HG03378 (cell line): ENCODE measurements around the gene JUN.
"Not testable (repeated sequence)": the region's sequence is repeated elsewhere in the genome, so short reads cannot be mapped to it uniquely, and the experiment has no call there.

Source experiments
- ATAC-seq: cut with Tn5 transposase; IDR thresholded peaks from one replicate; pipeline ENCODE4 v1.9.1; 2021; ENCODE audit warnings: mild to moderate bottlenecking, moderate library complexity; ENCODE audit not compliant: unreplicated experiment

JUN gene

DNA sequence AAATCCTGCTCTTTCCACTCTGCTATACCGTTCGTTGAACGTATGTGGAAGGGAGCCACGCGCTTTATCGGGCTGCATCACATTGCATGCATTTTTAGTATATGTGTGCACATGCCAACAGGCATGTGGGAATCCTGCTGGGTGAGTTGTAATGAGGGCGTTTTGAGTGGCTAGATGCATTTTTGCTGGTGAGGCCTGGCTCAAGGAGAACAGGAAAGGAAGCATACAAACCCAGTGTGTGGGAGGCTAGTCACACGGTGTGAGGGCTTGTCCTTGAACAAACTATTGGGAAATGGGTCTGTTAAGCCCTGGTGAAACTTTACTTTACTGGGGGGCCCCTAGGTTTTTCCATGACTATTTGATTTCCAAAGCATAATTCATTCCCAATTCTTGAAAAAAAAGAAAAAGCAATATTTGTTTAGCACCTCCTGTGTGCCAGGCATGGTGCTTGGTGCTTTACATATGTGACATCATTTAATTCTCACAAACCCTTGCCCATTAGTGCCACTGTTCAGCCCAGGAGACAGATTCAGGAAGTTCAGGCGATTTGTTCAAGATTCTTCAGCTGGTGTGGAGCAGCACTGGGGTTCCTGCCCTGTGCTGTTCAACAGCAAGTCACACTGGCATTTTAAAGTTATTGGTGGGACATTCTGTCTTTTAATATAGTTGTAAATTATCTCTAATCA lies 25.6 kb upstream of the JUN start:
- ATAC-seq: no peak

DNA sequence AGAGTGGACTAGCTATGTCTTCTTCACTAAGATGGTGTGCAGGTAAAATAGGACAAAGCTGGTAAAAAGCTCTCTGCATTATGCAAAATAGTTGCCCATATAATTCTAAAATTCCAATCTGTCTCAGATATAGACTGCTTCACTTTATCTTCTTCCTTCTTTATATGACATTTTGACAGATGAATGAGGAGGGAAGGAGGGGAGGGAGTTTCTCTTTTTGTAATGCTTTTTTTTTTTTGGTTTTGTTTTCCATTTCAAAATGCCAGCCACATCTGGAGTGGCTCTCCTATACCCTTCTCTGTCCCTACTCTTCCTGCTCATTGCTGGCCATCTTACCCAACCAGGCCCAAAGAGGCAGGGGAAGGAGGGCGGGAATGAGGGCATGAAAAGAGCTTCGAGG lies 24.2 kb upstream of the JUN start:
- no peak for ATAC-seq

DNA sequence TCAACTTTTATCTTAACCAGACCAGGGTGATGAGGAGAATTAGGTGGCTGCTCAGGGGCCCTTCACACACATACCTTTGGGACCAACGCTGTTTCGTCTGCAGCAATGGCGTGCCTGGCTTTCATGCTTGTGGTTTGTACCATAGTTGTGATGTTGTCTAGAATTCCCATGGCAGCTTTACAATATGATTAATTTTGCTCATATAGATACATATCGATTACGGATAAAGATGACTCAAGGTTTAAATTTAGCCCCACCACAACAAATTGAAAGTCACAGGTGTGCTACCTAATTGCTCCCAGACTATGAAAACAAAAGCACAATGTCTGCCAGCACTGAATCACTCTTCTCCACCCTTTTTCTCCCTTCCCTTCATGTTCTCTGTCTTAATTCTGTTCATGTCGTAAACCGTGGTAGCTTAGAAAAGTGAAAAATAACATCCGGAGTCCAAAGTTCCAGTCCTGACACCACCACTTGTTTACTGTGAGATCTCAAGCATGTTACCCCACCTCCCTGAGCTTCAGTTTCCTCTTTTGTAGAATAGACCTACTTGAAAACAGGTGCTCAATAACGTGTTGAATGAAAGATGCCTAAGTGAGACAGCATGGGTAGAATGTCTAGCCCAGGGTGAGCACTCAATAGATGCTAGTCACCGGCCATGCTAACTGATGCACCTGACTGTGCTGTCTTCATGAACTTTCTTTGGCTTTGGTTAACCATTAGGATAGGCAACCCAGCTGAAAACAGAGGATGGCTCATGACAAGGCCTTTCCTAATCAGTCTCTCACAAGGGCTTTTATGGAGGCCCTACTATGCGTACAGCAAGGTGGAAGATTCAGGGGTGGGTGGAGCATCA lies 22.1 kb upstream of the JUN start:
- ATAC-seq: peak; percentile 52

DNA sequence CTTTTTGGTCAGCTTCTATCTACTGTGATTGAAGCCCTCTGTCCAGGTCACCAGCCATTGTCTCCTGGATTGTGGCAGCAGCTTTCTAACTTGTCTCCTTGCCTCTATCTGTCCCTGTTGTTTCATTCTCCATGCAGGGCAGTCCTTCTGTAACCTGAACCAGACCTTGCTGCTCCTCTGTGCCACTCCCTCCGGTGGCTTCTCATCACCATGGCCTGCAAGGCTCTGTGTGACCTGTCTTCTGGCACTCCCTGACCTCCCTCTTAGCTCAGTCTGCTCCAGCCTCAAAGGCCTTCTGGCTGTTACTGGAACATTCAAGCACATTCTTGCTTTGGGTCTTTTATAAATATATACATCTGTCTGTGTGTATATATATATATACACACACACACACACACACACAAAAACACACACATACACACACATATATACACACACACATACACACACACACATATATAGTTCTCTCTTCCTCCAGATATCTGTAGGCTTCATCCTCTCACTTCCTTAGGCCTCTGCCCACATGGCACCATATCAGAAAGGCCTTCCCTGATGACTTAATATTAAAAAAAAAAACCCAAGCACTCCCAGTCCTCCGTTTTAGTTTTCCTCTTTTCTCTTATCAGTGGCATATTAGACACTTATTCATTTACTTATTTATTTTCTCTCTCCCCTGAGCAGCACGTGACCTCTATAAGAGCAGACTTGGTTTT lies 21.2 kb upstream of the JUN start:
- no peak for ATAC-seq

DNA sequence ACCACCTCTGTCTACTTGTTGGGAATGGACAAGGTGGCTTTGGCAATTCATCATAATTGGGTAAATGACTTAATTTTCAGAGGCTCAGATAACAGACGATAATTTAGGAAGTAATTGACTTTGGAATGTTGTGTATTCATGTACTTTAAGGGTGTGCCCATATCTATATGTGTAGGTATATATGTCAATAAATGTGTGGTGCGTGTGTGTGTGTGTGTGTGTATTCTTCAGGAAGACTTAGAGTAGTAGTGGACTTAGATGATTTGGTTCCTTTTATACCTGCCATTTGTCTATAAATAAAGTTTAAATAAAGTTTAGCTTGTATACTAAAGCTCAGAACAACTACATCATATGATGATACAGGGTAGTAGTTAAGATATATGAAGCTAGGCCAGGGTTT lies 20.0 kb upstream of the JUN start:
- no peak for ATAC-seq

DNA sequence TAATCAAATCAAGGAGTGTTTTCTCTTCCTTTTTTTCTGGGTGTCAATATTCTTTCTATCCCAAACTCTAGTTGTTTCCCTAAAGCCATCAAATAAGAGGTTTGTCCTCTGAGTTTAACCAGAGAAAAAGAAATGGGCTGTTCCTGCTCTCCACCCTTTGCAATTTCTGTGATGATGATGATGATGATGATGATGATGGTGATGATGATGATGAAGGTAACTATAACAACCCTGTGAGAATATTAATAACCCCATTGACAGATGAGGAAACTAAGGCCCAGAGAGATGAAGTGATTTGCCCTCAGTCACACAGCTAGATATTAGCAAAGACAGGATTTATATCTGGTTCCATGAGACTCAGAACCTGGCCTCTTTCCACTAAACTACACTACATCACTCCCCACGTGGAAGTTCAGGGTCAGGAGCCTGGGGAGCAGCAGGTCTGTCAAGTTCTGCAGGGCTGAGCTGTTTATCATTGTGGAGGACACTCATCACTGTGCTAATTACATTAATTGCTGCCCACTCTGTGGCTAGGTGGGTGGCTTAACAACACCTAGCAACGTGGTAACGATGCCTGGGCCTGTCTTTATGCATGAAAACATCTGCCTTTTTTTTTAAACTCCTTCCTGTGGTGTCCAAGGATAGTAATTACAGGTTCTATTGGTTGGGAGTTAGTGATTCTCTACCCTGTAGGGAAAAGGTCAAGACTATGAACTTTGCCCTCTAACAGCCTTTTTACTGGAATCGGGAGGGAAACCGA lies 19.0 kb upstream of the JUN start:
- no peak for ATAC-seq

DNA sequence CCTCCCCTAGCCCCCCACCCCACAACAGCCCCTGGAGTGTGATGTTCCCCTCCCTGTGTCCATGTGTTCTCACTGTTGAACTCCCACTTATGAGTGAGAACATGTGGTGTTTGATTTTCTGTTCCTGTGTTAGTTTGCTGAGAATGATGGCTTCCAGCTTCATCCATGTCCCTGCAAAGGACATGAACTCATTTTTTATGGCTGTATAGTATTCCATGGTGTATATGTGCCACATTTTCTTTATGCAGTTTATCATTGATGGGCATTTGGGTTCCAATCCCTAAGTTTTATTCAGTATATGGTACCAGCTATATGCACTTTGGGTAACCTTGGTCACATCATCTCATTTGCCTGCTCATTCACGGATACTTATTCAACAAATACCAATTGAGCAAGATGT lies 17.4 kb upstream of the JUN start:
- not testable (repeated sequence) for ATAC-seq

DNA sequence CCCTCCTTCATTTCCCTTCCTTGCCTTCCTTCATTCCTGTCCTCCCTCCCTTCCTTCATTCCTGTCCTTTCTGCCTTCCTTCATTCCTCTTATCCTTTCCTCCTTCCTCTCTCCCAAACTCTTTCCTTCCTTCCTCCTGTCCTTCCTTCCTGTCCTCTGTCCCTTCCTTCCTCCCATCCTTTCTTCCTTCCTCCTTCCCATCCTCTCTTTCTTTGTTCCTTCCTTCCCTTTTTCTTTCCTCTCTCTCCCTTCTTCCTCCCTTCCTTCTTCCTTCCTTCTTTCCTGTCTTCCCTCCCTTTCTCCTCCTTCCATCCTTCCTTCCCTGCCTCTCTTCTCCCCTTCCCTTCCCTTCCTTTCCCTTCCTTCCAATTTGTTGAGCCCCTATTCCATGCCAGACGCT lies 15.8 kb upstream of the JUN start:
- no peak for ATAC-seq

DNA sequence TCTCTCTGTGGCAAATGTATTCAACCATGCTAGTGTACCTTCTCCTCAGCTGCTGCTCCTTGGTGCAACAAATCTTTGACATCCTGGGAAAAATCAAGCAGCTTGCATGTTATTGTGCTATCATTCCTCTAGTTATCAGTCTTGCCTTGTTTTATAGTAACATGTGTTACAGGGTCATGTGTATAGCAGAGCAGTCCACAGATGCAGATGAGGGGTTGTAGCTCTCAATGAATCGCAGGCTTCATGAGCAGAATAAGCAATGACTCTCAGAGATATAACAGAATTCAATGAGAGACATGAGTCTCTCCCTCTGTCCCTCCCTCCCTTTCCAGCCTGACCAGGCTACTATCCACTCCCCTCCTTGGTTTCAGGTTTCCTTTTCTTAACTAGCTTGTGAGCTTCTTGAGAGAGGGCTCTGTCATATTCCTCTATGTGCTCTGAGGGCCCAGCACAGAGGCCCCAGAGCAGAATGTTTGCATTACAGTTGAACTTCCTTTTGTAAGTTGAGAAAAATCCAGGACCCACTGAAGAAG lies 15.1 kb upstream of the JUN start:
- ATAC-seq: no peak

DNA sequence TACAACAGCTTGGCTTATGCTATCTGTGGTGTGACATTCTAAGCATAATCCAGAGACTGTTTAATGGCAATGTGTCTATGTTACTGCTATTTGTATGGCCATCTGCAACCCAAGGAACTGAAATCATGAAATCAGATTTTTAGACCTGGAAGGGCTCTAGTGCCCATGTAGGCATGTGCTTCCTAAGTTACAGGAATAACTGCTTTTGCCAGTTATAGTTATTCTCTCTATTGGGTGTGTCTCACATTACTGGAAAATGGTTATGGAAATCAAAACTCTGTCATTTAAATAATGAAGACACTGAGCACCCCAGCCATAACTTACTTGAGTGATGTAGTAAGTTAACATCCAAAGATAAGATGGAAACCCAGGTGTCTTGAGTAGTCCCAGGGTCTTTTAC lies 12.6 kb upstream of the JUN start:
- ATAC-seq: no peak

DNA sequence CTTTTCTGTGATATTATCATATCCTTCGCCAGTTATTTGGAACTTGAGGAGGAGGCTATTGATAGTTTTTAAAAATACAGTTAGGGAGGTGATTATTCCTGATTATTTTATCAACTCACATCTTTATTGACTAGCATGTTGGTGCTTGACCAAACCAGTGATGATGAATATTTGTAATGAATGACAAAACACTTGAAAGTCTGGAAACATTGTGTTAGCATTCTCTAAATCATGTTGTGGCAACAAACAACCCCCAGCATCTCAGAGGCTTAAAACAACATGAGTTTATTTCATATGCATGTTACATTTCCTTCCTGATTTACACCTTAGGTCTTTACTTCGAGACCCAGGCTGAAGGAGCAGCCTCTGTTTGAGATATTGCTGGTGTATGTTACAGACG lies 10.7 kb upstream of the JUN start:
- ATAC-seq: no peak

DNA sequence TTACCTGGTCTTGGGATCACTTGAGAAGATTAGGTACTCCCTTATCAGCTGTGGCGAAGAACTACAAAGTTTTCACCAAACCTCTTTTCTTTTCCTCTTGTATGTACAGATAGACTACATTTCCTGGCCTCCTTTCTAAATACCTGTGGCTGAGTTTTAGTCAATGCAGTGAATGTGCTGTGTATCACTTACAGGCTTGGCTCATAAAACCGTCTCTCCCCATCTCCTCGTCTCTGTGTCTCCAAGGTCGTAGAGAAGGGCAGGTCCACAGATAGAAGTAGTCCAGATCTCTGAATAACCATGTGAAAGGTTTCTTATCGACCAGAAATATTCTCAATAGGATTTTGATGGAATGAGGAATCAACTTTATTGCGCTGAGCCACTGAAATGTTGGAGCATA lies 9.0 kb upstream of the JUN start:
- ATAC-seq: no peak

DNA sequence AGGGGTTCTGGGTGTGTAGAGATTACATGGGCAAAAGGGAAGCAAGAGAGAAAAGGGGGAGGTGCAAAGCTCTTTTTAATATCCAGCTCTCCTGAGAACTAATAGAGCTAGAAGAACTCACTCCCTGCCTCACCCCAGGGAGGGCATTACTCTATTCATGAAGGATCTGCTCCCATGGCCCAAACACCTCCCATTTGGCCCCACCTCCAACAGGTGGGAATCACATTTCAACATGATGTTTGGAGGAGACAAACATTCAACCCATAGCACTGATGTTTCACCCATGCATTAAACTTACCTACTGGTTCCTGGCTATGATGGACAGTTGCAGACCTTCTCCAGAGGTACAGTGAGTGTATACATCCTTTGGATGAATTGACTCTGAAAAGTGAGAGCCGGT lies 7.3 kb upstream of the JUN start:
- no peak for ATAC-seq

DNA sequence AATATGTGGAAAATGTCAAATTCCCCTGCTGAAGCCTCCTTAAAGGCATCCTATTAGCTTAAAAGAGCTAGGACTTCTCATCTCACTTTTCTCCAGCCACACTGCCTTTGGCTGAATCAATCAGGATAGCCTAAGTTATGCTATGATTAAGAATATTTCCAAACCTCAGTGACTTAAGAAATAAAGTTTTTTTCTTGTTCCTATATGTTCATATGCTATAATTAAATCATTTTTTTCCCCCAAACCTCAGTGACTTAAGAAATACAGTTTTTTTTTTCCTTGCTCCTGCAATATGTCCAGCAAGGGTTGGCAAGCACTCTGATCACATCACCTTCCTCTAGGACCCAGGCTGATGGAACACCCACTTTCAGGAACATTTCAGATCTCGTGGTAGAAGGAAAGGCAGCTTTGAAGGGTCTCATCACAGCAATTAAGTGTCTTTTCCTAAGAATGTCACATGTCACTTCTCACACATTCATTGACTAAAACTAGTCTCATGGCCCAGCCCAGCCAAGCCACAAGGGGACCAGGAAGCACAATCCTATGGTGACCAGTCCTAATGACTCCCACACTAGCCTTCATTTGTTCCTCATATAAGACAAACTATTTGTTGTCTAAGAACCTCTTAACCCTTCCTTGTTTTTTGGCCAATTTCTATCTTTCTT lies 6.3 kb upstream of the JUN start:
- no peak for ATAC-seq

DNA sequence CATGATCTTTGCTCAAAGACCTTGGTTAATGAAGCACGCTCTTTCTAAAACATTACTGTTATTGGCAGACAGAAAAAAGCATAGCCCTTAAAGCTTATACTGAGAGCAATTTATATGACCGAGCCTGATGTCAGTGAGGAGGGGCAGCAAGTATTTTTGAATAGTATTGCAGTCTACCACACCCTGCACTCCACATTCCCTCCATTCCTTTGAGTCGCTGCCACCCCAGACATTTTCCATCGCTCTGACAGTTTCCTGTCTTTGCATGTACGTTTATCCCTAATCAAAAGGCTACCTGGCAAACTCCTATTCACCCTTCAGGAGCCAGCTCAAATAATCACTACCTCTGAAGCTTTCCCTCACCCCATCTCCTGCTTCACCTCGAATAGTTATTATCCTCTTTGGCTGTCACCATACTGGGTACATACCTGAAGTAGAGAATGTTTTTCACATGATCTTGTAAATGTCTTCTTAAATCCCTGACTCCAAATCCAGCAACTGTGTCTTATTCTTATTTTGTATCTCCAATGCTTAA lies 5.5 kb upstream of the JUN start:
- no peak for ATAC-seq

DNA sequence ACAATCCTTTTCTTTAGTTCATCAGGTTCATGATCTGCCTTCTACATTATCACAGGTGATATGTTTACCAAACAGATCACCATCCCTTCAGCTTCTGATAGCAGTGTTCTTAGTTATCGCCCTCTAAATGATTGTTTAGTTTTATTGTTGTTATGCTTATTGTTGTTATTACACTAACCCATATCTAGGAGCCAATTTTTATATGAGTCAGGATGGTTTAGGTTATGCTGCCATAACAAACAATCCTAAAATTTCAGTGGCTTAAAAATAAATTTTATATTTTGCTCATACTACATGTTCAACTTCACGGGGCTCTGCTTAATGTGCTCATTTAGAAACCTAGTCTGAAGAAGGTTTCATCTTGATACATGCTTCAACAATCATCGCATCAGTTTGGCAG lies 4.4 kb upstream of the JUN start:
- no peak for ATAC-seq

DNA sequence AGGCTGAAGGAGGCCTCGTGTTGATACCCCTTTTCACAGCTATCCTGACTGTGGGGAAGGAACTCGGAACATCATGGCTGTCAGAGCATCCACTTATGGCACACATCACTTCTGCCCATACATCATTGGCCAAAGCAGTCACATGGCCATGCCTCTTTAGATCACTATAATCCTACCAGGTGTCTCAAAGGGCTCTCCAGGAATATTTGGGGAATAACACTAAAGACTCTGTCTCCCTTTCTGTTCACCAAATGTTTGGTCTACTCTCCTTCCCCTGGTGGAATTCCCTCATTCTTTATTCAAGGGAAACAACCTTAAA lies 3.0 kb upstream of the JUN start:
- no peak for ATAC-seq

DNA sequence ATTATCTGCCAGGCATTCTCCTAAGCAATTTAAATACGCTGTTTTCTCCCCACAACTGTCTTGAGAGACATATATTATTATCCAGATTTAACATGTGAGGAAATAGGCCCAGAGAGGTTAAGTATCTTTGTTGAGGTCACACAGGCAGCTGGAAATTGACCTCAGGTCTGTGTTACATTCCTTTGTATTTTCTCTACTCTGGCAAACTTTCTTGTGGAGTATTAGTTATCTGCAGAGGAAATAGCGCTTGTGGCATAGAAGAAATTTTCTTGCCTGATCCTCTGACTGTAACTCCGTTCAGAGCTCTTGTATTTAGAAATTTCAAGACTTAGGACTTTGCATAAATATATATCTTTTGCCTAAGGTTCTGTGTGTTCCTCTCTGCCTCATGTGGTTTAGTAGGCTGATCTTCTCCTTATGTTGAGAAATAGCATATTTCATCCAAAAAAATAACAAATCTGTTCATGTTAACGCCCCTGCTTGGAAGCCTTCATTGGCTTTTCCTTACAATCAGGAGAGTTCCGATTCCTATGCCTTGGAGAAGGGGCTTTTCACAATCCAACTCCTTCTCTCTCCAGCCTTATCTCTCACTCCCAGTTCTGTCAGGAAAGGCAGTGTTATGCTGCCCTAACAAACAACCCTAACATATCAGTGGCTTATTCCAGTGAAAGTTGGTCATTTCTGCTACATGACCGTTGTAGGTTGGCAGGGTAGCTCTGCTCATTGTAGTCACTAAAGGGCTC lies 2.5 kb upstream of the JUN start:
- ATAC-seq: no peak

DNA sequence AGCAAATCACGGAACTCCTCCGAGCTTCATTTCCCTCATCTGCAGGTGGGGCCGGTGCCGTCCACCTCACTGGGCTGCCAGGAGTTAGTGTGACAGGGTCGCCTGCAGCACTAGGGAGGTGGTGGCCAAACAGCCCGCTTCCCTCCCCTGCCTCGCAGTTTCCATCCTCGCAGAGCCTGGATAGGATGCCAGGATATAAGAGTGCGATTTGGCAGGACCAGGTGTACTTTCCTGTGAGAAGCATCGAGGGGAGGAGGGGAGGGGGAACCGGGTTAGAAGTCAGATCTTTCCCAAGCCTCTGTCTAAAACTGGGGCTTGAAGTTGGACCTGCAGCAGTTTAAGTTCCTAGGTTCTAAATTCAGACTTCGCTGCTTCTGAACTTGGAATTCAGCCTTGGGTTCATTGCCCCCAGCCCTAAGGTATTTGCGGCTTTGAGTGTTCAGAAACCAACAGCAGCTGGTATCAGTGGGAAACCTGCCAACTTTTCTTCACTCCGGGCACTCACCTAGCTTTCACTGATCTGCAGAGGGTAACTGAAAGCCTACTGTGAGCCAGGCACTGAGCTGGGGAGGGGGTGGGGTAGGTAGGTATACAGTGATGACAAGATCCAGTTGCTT lies 1.7 kb upstream of the JUN start:
- ATAC-seq: no peak
